Right renal pelvis (tissue), 4 donors: Measurements from ENCODE around the gene KLK13. TPM values are rescaled to one million over a fixed set of nuclear protein-coding genes. Genes with fewer than 3 reads are reported as not detected.

Experiments
- DNase-seq, 4 donors: peaks; one replicate each; pipeline ENCODE4 v3.0.0-alpha.2; 2013; ENCODE audit warnings: low read depth in 4 of 4, low spot score in 3 of 4, missing footprints in 1 of 4
- polyA plus RNA-seq, 4 donors: library from polyadenylated mRNA; unstranded; fragments of 120-200 nt; gene quantifications; one replicate each; pipeline ENCODE4 v1.2.1, GENCODE V29; 2013; ENCODE audit not compliant: insufficient read length in 4 of 4

KLK13 gene
- polyA plus RNA-seq, 4 donors, result 0.20 to 0.55 (median 0.52) TPM

DNA sequence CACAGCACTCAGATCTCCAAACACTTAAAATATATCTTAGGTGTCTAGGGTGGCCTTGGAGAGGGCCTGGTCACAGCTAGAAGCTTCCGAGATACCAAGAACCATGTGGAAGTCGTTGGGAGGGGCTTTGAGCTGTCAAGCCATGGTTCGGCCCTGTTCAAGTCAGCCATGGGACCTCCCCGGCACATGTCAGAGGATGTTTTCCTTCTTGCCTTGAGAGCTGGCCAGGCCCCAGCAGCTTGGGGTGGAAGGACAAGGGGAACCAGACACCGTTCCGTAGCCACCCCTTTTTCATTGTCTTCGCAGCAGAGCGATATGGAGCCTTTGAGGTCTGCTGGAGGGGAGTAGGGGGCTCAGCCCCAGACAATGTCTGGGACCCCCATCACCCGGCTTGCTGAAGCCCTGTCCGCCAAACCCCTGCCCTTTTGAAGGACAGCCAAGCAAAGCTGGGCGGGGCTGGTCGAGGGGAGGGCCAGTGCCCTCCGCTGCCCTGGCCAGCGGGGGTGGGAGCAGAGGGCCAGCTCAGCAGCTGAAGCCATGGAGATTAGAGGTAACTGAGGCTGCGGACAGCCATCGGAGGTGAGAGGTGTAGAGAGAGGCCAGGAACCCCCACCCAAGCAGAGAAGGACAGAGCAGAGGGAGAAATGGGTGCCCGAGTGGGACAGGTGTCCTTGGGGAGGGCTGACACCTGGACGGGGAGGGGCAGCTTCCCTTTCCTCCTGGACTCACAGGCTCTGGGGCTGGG lies 38.9 kb downstream of the KLK13 start:
- DNase-seq, result no peak

DNA sequence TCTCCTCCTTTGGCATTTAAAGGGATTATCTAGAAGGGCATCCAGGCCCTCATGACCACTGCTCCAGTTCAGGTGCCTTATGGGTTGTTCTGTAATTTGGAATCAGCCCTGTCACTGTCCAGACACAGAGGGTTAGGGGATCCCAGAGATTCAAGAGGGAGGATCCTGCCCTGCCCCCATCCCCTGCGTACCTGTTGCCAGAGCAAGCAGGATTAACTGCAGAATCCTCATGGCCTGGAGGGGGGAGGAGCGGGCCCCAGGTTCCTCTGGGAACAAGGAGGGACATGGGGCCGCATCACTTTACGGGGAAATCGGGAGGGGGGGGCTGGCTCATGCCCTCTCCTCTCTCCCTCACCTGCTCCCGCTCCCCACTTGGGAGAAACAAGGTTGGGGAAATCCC lies 39.5 kb downstream of the KLK13 start:
- DNase-seq, result no peak

DNA sequence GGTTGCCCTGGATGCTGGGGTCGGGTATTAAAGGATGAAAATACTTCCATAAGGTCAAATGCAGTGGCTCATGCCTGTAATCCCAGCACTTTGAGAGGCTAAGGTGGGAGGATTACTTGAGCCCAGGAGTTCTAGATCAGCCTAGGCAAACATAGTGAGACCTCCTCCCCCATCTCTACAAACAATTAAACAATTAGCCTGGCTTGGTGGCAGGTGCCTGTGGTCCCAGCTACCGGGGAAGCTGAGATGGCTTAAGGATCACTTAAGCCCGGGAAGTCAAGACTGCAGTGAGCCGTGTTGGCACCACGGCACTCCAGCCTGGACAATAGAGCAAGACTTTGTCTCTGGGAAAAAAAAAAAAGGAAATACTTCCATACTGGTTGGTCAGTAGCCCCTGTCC lies 40.0 kb downstream of the KLK13 start:
- DNase-seq, result no peak

DNA sequence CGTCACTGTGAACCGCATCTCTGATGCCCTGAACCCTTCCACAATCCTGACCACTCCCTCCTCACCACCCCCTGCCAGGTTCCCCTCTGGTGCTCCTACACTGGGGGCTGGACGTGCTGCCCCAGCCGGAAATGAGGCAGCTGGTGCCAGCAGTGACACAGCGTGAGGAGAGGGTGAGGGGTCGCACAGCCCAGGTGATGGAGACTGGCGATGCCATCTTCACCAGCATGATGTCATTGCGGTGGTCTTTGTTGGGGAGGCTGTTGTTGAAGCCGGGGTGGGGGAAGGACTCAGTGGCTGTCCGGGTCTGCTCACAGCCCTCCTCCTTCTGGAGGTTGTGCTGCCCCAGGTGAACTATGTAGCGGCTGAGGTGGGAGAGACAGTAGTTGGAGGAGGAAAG lies 40.9 kb downstream of the KLK13 start:
- no peak for DNase-seq

DNA sequence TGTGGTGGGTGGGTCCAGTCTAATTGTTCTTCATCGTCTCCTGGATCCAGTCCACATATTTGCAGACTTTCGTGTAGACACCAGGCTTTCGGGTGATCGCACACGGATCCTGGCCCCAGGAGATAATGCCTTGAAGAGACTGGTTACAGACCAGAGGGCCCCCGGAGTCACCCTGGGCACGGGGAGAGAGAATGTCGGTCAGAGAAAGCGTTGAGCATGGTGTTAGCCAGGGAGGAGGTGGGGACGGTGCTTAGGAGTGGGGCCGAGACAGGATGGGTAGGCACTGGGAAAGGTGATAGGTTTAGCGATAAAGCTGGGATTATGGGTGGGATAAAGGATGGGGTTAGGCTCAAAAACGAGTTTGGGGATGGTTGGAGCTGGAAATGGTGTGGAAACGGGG lies 42.4 kb downstream of the KLK13 start:
- DNase-seq, result no peak

DNA sequence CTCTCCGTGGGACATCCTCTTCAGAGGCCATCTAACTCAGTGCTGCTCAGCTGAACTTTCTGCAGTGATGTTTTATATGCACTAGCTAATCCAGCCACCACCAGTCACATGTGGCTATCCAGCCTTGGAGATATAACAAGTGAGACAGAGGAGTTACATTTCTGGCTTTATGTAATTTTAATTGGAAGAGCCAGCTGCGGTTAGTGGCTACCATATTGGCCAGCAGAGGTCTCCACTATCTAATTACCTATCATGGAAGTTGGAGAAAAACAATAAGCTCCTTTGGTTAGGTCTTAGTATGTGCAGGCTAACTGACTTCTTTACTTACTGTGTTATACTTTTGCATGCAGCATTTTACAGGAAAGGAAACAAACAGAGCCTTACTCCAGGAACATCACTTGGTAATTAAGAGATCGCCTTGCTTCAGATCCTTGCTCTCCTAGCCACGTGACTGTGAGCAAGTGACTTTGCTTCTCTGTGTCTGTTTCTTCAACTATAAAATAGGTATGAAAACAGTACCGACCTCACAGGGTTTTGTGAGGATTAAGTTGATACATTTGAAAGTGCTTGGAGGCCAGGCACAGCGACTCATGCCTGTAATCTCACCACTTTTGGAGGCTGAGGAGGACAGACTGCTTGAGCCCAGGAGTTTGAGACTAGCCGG lies 43.8 kb downstream of the KLK13 start:
- no peak for DNase-seq

DNA sequence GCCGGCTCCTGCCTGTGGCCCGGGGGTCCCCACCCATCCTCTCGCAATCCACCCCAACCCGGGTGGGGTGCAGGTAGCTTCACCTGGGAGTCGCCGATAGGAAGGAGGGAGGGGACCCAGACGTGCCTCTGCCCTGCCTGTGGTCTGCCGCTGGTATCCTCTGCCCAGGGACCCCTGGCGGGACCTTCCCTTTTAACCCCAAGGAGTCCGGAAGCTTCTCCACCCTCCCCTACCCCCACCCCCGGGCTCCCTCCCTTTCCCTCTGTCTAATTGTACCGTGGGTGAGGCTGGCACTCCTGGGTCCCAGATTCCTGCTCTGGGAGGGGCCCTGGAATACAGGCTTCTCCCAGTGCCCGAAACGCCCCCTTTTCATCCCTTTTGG lies 45.4 kb downstream of the KLK13 start, which contains the start of gene KLK10:
TSS of gene KLK10 (minus strand) at position 166 of the 382 bp plus-strand sequence. CDS start 579 bp downstream, outside the sequence.
- DNase-seq, result no peak

DNA sequence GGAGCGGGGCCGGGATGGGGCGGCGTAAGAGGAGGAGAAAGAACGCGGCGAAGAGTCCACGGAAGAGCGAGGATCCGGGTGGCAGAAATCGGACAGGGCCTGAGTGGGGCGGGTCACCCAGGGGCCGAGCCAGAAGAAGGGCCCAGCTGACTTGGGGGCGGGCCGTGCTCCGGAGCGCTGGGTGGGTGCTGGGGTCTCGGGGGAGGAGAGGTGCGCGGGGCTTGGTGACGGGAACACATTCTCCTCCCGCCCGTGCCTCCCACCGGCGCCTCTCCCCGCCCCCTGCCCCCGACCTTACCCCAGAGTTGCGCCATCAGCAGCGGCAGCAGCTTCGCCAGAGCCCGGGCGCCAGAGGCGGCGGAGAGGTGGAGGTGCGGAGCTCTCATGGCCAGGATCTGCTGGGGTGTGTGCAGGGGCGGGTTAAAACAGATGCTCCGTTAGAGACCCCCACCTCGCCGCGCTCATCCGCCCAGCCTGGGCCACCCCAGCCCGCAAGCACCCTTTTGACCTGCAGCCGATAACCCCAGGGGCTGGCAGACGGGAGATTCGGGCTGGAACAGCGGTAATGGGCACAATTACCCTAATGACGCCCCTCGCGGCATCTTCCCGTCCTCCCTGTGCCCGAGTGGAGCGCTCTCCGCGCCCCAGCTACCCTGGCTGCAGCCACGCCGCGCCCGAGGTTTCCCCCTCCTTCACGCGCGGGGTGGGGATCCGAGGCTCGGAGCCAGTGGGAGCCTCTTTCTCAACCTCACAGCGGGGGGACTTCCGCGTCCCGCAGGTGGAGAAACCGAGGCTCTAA lies 45.9 kb downstream of the KLK13 start:
- DNase-seq, result no peak

DNA sequence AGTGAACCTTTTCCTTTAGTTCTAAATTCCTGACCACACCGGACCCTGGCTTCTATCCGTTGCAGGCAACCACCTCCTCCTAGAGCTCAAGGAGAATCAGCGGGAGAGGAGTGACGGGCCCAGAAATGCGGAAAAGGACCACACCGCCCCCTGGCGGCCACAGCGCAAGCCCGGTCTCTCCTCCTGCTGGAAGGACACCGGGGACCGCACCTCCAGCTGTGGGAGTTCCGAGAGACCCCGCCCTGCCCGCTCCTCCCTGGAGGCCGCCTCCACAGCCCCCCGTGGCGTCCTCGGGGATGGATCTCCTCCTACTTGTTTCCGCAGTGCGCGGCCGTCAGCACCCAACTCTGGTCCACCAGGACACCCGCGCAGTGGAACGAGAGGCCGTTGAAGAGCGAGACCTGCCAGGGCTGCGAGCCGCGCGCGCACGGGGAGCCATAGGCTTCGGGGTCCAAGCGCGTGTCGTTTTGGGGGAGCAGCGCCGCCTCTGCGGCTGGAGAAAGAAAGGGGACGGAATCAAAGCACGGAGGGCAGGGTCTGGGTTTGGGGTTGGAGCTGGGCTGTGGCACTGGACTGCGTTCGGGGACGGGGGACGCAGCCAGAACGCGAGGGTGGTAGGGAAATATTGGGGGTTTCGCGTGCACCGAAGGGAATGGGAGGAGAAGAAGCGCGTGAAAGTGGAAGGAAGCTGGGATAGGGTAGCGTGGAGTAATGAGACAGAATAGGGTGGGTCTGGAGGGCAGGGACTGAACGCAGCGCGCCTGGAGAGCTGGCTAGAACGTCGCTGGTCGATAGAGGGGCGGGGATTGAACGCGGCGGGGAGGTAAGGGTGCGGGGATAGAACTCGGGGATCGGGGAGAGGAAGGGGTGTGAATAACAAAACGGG lies 47.9 kb downstream of the KLK13 start:
- DNase-seq, result no peak

DNA sequence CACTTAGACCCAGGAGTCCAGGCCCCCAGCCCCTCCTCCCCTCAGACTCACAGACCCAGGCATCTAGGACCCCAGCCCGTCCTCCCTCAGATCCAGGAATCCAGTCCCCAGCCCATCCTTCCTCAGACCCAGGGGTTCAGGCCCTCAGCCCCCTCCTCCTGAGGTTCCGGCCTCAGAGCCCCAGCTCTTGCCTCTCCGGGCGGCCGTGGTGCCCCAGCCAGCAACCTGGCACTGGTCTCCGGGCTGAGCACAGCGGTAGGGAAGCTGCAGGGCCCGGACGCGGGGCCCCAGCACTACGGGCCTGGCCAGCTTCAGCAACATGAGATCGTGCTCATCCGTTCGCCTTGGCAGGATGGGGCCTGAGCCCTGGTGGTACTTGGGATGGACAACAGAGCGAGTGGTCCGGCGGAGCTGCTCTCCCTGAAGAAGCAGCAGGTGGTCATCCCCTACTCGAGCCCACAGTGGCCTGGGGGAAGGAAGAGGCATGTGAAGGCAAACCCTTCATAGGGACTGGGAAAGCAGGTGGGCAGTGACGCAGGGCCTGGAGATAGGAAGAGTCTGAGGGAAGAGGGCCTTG lies 49.1 kb downstream of the KLK13 start:
- DNase-seq, result no peak

DNA sequence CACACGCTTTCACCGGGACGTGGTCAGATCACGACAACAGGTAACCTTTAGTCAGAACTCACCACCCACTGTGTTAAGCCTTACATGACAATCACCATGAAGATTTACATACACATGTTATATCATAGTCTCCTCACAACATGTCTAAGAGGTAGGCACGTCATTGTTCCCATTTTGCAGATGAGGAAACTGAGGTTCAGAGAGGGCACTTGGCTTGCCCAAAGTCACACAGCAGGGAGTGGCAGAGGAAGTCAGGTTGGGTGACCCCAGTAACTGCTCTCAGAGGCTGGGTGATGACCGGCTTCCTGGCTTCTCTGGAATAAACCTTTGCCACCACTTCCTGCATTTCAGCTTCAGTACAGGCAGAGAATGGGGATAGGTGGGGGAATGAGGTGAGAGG lies 50.6 kb downstream of the KLK13 start:
- DNase-seq, result no peak

DNA sequence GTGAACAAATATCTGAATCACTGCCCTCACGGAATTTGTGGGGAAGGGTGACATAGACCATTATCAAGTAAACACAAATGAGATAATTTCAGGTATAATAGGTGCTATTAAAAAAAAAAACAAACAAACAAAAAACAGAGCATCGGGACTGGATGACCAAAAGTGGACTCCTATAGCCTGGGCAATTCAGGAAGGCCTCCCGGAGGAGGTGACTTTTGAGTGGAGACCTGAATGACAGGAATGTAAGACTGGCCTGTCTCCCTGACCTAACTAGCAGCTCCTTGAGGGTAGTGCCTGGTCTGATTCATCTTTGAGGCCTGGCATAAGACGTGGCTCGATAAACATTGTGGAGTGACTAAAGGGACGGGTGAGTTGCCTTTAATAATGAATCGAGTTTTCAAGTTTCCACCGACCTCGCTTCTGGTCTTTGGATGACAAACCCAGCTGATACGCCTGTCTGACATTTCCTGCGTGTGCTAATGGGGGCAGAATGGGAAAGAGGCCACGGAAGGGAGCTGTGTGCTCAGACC lies 52.2 kb downstream of the KLK13 start:
- no peak for DNase-seq

DNA sequence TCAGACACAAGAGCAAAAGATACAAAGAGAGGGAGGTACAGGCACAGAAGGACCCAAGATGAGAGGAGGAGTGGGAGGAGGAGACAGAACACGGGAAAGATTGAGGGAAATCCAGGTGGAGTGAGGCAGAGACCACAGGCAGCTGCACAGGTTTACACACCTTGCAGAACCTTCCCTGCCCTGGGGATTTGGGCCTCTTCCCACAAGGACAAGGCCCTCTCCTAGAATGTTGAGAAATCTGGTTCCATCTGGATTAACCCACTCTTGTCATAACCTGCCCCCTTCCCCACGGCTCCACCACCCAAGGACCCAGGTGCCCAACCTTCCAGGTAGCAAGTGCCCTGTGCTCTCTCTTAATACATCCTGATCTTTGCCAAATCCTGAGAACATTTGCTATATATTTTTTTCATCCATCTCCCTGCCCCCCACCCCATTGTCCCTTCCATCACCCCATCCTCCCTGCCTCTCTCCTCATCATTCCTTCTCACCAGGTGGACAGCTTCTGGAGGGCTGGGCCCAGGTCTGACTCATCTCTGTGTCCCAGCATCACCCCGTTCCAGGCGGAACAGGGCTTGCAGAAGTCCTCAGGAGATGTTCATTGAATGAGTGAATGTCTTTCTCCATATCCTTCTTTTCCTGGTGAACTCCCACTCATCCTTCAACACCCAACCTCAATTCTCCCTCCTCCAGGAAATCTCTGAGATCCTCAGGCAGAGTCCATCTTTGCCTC lies 54.7 kb downstream of the KLK13 start:
- DNase-seq, result no peak

DNA sequence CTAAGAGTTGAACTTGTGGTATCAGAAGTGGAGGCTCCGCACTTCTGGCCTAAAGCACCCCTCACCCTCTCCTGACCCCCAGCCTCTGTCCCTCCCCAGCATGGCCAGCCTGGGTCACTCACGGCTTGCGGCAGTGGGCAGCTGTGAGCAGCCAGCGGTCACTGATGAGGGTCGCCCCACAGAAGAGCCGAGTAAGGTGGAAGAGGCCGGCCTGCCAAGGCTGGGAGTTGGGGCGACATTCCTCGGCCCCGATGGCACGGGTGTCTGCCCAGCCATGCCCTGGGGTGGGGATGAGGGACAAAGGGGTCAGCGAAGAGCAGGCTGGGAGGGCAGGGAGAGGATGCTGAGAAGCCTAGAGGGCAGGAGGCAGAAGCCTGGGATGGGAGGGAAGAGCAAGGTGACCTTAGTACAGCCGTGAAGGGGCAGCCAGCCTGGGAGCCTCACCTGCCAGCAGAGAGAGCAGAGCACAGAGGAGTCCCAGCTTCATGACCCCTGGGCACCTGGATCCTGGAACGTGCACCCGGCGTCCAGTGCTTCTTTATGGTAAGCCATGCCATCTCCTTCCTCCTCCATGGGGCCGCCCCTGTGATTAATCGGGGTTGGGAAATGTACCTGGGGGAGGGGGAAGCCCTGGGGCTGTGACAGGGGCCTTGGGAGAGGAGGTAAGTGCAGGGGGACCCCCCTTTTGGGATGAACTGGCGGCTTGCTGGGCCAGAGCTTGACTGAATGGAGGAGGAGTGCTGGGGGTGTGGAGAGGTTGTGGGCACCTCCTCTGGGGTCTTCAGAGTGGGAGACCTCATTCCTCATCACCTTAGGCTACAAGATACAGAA lies 55.6 kb downstream of the KLK13 start:
- DNase-seq, result no peak

DNA sequence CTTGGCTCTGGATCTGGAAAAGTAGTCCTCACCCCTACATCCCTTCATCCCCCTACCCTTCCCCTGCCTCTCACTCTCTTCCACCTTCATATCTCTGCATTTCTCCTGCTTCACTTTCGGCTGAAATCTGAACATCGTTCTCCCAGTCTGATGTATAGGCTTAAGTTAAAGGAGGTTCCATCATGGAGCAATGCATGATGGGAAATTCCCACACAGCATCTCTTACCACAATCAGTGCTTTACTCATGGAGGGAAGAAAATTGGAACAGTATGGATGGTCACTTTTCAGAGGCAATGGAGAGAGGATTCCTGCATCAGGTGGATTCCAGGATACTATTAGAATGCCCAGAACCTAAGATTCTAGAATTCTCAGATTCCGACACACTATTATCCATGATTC lies 57.4 kb downstream of the KLK13 start:
- DNase-seq, result no peak

DNA sequence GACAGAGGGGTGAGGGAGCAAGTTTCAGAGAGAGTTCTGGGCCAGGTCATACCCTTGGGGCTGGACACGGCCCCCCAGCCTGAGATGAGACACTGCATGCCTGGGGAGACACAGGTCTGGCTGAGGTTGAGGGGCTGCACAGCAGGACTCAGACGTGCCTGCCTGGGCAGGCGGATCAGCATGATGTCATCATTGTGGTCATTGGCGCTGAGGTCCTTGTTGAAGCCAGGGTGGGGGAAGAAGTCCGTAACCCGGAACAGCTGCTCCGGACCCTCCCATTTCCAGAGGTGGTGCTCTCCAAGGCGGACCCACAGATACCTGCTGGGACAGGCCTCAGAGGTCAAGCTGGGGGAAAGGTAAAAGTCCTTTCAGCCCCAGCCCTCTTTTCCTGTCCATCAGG lies 58.5 kb downstream of the KLK13 start:
- no peak for DNase-seq
